ENCODE data around the gene COL4A2.

The COL4A2 gene

GRCh38 chr13:110270507-110270906 lies 36.6 kb upstream of the COL4A2 start (continued):
- no peak for TF ChIP-seq OSR2 (tag by site-specific recombination; IDR thresholded peaks at IDR 0.05)
- no peak for TF ChIP-seq GLIS2 (tag by site-specific recombination; IDR thresholded peaks at IDR 0.05)

GRCh38 chr13:110271313-110271712 lies 35.8 kb upstream of the COL4A2 start:
- no peak overlapping the region for H3K27ac ChIP-seq (ENCODE audit: extremely low read depth, low read depth, low read length)
- ChIA-PET POLR2A (no interaction called here), CTCF (interaction anchor here (0.6 kb wide), 1 partner anchor 154 kb away, joined by 3 read pairs; no protein-coding TSS in a partner anchor)
- no peaks in the 10 kb centered on the region for H3K36me3 ChIP-seq (ENCODE audit: control insufficient read depth in 2 of 2, insufficient read depth in 1 of 2, low read length in 2 of 2)
- H3K4me3 ChIP-seq (ENCODE audit: low read depth, low read length), result no peak overlapping the region
- H3K9me3 ChIP-seq (ENCODE audit: control insufficient read depth, insufficient read depth, low read depth, low read length), result no peaks in the 10 kb centered on the region
- H3K4me1 ChIP-seq (ENCODE audit: control insufficient read depth, insufficient read depth, low read length), result no peaks in the 10 kb centered on the region
- no peak for TF ChIP-seq ZNF398 (tag by site-specific recombination; IDR thresholded peaks at IDR 0.05)
- TF ChIP-seq OSR2 (tag by site-specific recombination; IDR thresholded peaks at IDR 0.05), result no peak
- no peak for TF ChIP-seq ZNF335 (tag by site-specific recombination; conservative IDR thresholded peaks at IDR 0.05)
- no peak for TF ChIP-seq SALL2 (tag by site-specific recombination; IDR thresholded peaks at IDR 0.05; ENCODE audit: borderline replicate concordance)
- no peak for TF ChIP-seq ZNF221 (tag by site-specific recombination; IDR thresholded peaks at IDR 0.05; ENCODE audit: borderline replicate concordance)
- TF ChIP-seq ZNF112 (tag by site-specific recombination; IDR thresholded peaks at IDR 0.05), result no peak
- no peak for TF ChIP-seq ZSCAN18 (tag by site-specific recombination; IDR thresholded peaks at IDR 0.05)
- TF ChIP-seq SCRT2 (tag by site-specific recombination; IDR thresholded peaks at IDR 0.05), result no peak

GRCh38 chr13:110272227-110272626 lies 34.9 kb upstream of the COL4A2 start:
- no peaks in the 10 kb centered on the region for H3K36me3 ChIP-seq (ENCODE audit: control insufficient read depth in 2 of 2, insufficient read depth in 1 of 2, low read length in 2 of 2)
- no peaks in the 10 kb centered on the region for H3K4me1 ChIP-seq (ENCODE audit: control insufficient read depth, insufficient read depth, low read length)
- H3K4me3 ChIP-seq (ENCODE audit: low read depth, low read length), result no peak overlapping the region
- H3K27ac ChIP-seq (ENCODE audit: extremely low read depth, low read depth, low read length), result no peak overlapping the region
- ChIA-PET CTCF (no interaction called here), POLR2A (no interaction called here)
- no peaks in the 10 kb centered on the region for H3K9me3 ChIP-seq (ENCODE audit: control insufficient read depth, insufficient read depth, low read depth, low read length)
- TF ChIP-seq ZNF398 (tag by site-specific recombination; IDR thresholded peaks at IDR 0.05), result no peak
- TF ChIP-seq ZNF549 (tag by site-specific recombination; IDR thresholded peaks at IDR 0.05), result no peak
- no peak for TF ChIP-seq ZNF221 (tag by site-specific recombination; IDR thresholded peaks at IDR 0.05; ENCODE audit: borderline replicate concordance)
- no peak for TF ChIP-seq ZNF777 (tag by site-specific recombination; IDR thresholded peaks at IDR 0.05; ENCODE audit: borderline replicate concordance)
- no peak for TF ChIP-seq ZNF776 (tag by site-specific recombination; IDR thresholded peaks at IDR 0.05; ENCODE audit: borderline replicate concordance)
- TF ChIP-seq ZNF292 (tag by site-specific recombination; IDR thresholded peaks at IDR 0.05; ENCODE audit: borderline replicate concordance, low read depth), result no peak

GRCh38 chr13:110272651-110273050 lies 34.4 kb upstream of the COL4A2 start:
- ChIA-PET CTCF (no interaction called here), POLR2A (no interaction called here)
- Histone ChIP-seq H3K9me3 (ENCODE audit: control insufficient read depth, insufficient read depth, low read depth, low read length) (no peaks in the 10 kb centered on the region), H3K27ac (ENCODE audit: extremely low read depth, low read depth, low read length) (no peak overlapping the region), H3K4me1 (ENCODE audit: control insufficient read depth, insufficient read depth, low read length) (no peaks in the 10 kb centered on the region), H3K4me3 (ENCODE audit: low read depth, low read length) (no peak overlapping the region), H3K36me3 (ENCODE audit: control insufficient read depth in 2 of 2, insufficient read depth in 1 of 2, low read length in 2 of 2) (no peaks in the 10 kb centered on the region)
- no peak for TF ChIP-seq MZF1 (tag by site-specific recombination; IDR thresholded peaks at IDR 0.05; ENCODE audit: borderline replicate concordance)
- no peak for TF ChIP-seq REPIN1 (tag by site-specific recombination; IDR thresholded peaks at IDR 0.05; ENCODE audit: low read depth)
- no peak for TF ChIP-seq ZNF416 (tag by site-specific recombination; IDR thresholded peaks at IDR 0.05)
- TF ChIP-seq YY2 (tag by site-specific recombination; IDR thresholded peaks at IDR 0.05), result no peak
- TF ChIP-seq ZNF37A (tag by site-specific recombination; IDR thresholded peaks at IDR 0.05), result no peak
- TF ChIP-seq ZFHX2 (tag by site-specific recombination; conservative IDR thresholded peaks at IDR 0.05), result no peak
- TF ChIP-seq HOXC10 (CRISPR knock-in tag; IDR thresholded peaks at IDR 0.05), result no peak
- TF ChIP-seq ZNF624 (tag by site-specific recombination; IDR thresholded peaks at IDR 0.05), result no peak
- no peak for TF ChIP-seq ZNF391 (tag by site-specific recombination; IDR thresholded peaks at IDR 0.05; ENCODE audit: borderline replicate concordance, low read depth)
- TF ChIP-seq ZNF112 (tag by site-specific recombination; IDR thresholded peaks at IDR 0.05), result no peak
- no peak for TF ChIP-seq ZNF610 (tag by site-specific recombination; IDR thresholded peaks at IDR 0.05; ENCODE audit: borderline replicate concordance)
- TF ChIP-seq ZNF837 (tag by site-specific recombination; IDR thresholded peaks at IDR 0.05), result no peak
- TF ChIP-seq AEBP2 (tag by site-specific recombination; IDR thresholded peaks at IDR 0.05; ENCODE audit: borderline replicate concordance), result no peak
